ENCODE measurements around the gene CCDC50.

The CCDC50 gene

DNA sequence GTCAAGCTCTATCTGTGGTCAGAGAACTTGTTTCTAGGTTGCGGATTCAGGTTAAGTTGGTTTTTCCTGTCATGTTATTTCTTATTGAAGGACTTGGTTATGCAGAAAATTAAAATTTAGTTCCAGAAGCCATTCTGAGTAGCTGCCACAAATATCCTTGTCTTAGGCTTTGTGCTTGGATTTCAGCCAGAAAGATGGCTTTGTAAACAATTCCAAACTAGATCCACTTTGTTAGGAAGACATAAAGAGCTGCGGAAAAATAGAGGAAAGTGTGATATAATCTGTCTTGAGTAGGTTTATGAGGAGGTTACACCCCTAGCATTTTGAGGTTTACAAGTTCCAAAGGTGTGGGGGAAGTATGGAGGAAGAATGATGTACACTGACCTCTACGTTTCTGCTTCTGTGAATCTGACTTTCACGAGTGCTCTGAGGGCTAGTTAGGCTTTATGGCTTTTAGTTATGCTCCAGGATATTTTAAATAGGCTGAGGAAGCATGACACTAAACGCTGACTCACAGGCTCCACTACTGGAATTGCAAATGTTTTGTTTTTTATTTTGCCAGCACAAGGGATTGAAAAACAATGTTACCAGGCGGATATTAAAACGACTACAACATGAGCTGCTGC, 47.4 kb downstream of the CCDC50 start:
- DNase-seq (ENCODE audit: low read depth in 3 of 3, low spot score in 1 of 3): no peak

DNA sequence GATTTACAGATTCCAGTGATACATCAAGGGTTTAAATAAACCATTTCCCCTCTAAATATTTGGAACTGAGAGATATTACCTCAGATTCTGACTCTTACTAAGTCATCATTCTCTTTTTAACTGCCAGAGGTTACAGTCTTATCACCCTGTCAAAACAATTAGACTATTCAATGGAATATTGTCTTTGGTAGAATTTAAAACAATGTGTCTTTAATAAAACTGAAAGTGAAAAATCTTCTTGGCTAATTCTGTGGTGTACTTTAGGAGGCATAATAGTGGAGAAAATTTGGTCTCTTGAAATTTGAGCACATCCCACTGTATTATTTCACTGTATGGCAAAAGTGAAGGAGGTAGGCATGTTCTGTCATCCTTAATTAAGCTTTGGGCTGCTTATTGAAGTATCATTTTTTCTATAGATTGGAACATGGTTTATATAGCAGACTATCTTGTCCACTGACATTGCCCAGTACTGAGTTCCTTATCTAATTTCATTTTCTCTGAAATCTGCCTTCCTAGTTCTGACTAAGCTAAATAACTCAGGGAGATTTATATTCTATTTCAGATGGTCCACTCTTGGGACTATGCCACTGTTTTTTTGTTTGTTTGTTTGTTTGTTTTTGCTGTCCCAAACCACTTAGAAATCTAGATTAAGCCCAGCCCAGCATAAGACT, 49.1 kb downstream of the CCDC50 start:
- DNase-seq (ENCODE audit: low read depth in 3 of 3, low spot score in 1 of 3): no peak

DNA sequence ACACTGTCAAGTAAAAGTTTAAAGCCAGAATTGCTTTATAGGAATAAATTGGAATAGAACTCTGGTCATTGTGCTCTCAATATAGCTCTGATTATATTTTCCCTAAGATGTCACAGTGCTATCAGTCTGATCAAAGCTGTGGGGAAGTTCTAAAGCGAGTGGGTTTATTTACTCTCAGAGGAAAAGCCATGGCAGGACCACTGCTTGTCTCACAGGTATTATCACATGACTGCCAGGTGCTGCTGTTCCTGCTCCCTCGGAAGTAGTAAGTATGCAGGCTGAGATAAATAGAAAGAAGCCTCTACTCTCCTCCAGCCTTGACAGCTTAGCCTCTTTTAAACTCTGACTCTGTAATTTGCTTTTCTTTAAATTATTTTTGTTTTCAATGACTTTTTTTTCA, 50.3 kb downstream of the CCDC50 start:
- no peak for DNase-seq (ENCODE audit: low read depth in 3 of 3, low spot score in 1 of 3)

DNA sequence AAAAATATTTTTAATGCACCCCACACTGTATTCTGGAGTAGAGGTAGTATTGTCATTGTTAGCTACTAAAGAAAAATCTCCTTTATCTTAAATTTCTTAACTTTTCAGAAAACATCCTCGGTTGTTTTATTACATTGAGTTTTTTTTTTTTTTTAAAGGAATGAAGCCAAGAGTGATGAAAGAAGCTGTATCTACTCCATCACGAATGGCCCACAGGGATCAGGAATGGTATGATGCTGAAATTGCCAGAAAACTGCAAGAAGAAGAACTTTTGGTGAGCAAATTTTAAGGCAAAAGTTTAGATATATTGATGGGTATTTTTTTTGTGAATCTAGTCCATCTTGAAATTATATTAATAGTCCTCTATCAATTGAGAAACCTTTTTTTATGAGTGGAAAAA, 50.8 kb downstream of the CCDC50 start:
- no peak for DNase-seq (ENCODE audit: low read depth in 3 of 3, low spot score in 1 of 3)

DNA sequence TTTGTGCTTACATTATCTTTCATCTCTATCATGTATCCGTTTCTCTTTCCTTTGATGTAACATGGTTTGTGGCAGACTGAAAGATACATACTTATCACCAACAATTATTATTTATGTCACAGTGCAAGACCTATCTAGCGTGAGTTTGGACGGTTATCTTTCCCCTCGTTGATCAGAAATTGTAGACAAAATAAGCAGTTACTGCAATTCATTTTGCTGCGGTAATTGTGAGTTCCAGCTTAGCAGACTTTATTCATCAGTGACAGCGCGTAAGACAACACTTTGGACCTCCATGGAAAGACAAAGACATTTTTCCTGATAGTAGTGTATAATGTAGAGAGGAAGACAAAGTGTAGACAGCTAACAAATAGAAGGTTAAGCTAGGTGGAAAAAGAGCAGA, 52.1 kb downstream of the CCDC50 start:
- DNase-seq (ENCODE audit: low read depth in 3 of 3, low spot score in 1 of 3): no peak

DNA sequence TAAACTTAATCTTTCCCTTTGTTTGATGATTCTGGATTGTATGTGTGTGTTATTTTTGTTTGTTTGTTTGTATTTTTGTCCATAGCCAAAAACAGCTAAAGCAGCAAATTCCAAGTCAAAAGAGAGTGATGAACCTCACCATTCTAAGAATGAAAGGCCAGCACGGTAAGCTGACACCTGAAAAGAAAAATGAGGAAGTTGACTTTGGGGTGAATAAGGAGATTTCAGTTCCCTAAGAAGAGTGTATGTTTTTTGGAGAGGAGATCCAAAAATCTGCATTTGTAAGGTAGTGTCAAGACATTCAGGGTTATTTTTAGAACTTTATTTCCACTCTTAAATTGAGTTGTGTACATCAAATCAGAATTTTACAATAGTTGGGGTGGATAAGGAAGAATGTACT, 53.5 kb downstream of the CCDC50 start:
- no peak for DNase-seq (ENCODE audit: low read depth in 3 of 3, low spot score in 1 of 3)

DNA sequence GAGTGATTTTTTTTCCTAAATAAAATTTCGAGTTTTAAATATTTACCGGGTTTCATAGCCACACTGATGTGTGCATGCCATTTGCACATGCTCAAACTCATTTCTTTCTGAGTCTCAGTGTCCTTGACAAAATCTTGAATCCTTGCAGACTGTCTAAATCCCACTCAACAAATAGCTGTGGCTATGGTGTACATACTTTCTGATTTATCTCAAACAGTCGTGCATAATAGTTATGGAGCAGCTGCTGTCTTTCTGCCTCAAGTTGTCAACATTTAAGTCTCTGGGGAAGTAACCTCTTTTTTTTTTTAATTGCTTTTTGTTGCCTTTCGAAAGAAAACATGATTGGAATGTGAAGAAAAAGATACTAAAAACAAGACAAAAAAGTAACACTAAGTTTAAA, 53.9 kb downstream of the CCDC50 start:
- DNase-seq (ENCODE audit: low read depth in 3 of 3, low spot score in 1 of 3): no peak

DNA sequence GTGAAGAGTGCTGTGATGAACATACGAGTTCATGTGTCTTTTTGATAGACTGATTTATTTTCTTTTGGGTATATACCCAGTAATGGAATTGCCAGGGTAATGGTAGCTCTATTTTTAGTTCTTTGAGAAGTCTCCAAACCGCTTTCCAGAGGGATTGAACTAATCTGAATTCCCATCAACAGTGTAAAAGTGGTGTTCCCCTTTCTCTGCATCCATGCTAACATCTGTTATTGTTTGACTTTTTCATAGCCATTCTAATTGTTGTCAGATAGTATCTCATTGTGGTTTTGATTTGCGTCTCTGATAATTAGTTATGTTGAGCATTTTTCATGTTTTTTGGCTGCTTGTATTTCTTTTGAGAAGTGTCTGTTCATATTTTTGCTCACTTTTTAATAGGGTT, 55.9 kb downstream of the CCDC50 start:
- no peak for DNase-seq (ENCODE audit: low read depth in 3 of 3, low spot score in 1 of 3)

DNA sequence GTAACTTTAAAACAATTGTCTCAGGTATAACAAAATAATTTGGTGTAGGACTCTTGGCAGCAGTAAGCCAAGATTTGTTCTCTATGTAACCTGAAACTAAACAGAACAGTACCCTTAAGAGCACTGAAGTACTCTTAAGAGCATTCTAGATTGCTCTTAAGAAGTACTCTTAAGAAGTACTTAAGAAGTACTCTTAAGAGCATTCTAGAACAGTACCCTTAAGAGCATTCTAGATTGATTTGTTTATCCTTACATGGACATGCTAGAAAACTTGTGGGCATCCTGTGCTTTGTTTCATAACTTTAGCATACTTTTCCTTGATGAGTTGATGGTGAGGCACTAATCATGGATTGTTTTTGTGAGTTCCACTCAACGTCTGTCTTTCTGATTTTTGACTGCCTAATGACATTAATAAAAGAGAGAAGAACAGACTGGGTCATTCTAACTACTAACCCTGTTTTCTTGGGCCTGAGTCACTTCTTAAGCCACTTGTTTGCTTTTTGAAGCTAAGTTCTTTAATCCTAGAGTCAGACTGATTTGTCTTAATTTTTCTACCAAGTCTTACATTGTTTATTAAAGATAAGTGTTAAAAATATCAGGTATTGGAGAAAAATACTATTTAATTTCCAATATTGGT, 58.4 kb downstream of the CCDC50 start:
- DNase-seq (ENCODE audit: low read depth in 3 of 3, low spot score in 1 of 3): no peak

DNA sequence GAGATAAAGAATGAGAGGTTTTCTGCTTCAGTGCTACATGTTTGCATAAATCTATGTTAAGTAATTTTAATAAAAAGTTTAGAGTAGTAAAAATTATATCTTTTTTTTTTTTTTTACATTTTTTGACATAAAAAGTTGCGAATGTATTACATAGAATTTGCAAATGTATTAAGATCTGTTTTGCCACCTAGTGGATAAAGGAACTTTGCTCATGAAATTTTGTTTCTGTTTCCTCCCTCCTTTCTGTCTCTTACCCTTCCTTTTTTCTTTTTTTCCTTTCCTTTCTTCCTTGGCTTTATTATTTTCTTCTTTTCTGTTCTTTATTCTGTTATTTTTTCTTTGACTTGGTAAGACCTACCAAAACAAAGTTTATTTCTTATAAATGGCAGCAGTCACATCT, 59.6 kb downstream of the CCDC50 start:
- no peak for DNase-seq (ENCODE audit: low read depth in 3 of 3, low spot score in 1 of 3)

DNA sequence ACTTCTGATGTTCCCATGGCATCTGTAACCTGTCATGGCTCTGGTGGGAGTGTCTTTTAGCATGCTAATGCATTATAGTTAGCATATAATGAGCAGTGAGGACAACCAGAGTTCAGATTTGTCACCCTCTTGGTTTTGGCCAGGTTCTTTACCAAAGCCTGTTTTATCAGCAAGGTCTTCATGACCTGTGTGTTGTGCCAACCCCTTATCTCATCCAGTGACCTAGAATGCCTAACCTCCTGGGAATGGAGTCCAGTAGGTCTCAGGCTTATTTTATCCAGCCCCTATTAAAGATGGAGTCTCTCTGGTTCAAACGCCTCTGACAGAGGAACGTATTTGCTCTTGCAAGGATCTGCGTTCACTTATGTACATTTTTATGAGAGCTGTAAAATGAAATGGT, 61.4 kb downstream of the CCDC50 start:
- DNase-seq (ENCODE audit: low read depth in 3 of 3, low spot score in 1 of 3): no peak

DNA sequence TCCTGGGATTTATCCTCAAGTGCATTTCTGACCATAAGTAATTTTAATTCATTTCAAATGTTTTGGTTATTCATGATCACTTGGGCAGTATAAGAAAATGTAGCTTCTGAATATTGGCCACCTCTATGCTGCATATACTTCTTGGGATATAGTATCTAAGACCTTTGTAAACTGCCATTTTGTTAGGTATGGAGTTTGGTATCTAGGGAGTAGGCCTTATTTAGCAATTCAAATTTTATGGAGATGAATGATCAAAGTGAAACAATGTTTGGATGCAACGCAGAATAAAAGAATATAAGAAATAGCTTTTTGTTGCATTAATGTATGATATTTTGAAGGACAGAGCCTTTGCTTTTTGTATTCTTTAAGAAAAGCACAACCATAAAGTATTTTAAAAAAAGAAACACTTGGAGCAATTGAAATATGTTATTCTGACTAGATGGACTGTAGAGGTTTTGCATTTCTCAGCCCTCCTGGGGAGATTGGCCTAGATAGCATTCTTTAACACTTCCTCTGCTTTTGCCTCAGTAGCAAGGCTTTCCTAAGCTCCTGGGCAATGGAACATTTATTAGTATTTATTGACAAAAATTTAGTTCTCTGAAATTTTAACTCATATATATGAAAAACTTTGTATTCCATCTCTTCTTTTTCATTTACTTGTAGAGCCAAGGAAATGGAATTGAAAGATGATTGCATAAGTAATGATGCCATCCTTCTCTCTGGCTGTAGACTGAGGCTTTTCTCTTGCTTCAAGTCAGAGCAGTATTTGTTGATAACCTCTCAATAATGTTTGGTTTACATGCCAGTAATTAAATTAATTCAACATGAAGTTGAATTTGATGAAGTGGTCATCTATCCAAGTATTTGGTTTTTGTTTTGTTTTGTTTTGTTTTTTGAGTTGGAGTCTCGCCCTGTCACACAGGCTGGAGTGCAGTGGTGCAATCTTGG, 62.9 kb downstream of the CCDC50 start:
- no peak for DNase-seq (ENCODE audit: low read depth in 3 of 3, low spot score in 1 of 3)

DNA sequence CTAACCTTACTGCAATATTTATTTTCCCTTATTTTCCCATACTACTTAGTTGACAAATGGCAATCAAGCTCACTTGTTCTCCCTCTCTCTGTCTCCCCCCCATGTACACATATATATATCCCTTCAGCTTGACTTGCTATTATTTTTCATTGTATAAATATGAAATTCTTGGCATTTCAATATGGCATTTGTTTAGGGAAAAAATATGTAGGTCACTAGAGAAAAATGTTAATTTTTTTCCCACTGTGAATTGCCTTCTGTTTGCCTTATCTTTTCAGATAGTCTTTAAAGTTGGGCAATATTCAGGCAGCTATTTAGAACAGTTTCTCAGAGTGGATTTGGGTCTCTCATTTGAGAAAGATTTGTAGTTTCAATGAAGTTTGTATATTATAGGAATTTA, 64.0 kb downstream of the CCDC50 start:
- no peak for DNase-seq (ENCODE audit: low read depth in 3 of 3, low spot score in 1 of 3)

DNA sequence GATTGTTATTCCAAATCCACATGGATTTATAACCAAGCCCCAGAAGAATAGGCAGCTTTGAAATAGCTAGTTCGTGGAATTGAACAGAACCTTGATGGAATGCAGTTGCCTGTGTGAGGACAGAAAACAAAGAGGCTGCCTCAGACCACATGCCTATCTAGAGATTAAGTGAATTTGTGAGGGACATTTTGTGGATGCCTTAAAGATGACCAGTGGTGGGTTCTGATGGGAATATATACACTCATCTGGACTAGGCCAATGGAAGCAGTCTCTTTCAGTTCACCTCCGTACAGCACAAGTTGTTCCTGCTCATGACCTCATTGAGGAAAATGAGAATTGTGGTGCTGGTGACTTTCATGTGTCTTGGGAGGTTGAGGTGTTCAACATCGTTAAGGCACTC, 68.6 kb downstream of the CCDC50 start:
- DNase-seq (ENCODE audit: low read depth in 3 of 3, low spot score in 1 of 3): no peak

DNA sequence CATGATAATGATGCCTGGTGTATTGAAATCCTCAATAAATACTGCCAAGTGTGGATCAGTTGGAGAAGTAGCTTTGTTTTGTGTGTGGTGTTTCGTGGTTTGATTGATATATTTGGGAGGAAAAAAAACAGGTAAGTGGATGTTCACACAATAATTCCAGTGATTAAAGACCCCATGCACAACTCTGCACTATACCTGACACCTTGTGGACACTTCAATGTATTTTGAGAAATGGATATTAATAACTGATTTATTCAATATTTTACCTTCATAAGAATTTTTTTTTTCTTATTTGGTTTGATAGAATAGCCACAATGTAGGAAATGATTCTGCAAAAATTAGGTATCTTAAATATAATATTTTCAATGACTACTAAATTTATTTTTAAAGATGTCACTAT, 69.4 kb downstream of the CCDC50 start:
- DNase-seq (ENCODE audit: low read depth in 3 of 3, low spot score in 1 of 3): no peak

DNA sequence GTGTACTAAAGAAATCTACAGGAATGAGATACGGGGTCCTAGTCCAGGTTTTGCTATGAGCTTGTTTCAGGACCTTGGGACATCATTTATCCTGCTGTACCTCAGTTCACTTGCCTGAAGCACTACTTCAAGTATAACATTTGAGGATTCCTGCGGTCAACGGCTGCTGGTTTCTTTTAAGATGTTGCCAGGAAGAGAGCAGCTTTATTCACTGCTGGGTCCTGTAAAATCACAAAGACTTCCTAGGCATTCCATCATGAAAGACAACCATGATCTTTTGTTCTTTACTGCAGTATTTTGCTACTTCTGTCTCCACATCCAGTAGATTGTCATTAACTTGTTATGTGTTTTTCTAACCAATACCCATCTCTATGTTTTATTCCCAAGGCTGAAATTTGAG, 70.7 kb downstream of the CCDC50 start:
- DNase-seq (ENCODE audit: low read depth in 3 of 3, low spot score in 1 of 3): no peak

DNA sequence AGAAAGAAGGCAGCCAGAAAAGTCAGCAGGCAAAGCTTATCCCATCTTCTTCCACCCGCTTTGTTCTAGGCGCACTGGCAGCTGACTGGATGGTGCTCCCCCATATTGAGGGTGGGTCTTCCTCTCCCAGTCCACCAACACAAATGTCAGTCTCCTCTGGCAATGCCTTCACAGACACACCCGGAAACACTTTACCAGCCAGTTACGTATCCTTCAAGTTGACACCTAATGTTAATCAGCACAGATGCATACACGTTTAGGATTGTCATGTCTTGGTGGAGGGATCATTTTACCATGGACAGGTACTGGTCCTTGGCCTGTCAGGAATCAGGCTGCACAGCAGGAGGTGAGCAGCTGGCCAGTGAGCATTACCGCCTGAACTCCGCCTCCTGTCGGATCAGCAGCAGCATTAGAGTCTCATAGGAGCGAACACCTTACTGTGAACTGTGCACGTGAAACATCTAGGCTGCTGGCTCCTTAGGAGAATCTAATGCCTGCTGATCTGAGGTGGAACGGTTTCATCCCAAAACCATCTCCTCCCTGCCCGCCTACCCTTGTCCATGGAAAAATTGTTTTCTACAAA, 72.7 kb downstream of the CCDC50 start:
- DNase-seq (ENCODE audit: low read depth in 3 of 3, low spot score in 1 of 3): no peak

DNA sequence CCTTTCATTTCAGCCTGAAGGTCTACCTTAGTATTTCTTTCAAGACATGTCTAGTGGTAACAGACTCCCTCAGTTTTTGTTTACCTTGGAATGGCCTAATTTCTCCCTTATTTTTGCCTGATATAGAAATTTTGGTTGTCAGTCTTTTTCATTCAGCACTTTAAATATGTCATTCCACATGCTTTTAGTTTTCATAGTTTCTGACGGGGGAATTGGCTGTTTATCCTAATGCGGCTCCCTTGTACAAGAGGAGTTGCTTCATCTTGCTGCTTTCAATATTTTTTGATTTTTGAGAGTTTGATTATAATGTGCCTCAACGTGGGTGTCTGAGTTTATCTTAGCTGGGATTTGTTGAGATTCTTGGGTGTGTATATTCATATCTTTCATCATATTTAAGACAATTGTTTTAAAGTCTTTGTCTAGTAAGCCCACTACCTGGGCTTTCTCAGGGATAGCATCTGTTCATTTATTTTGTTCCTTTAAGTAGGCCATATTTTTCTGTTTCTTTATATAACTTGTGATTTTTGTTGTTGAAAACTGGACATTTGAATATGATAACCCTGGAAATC, 80.7 kb downstream of the CCDC50 start:
- DNase-seq (ENCODE audit: low read depth in 3 of 3, low spot score in 1 of 3): no peak

DNA sequence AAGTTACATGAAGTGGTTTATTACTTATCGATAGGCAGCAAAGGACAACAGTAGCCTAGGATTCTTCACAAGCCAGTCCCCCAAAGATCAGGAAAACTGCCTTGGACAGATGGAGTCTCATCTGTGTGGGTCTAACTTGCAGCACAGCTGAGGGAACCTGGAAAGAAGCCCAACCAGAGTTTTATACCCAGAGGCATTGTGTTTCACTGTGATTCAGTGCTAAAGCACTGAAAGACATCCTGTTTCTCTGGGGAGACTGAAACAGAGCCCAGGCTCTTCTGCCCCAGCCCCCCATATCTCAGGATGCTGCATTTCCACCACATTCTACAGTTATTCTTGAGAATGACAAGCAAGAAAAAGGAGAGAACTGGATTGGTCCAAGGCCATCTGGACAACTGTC, 83.6 kb downstream of the CCDC50 start:
- no peak for DNase-seq (ENCODE audit: low read depth in 3 of 3, low spot score in 1 of 3)

DNA sequence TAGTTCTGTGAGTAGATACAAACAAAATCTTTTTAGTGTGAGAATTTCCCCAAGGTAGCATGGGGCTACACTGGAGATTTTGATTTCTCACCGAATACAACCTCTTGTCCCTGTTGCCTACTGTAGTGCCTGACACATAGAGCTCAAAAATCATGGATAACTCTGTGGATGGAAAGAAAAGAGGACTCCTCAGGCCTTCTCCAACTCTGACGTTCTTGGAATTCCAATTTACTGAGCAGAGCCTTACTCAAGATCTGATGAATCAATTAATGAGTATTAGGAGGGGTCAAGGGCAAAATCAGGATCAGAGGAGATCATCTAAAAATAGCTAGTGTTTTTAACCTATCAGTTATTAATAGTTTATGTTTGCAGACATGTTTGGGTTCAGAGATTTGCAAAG, 85.1 kb downstream of the CCDC50 start:
- DNase-seq (ENCODE audit: low read depth in 3 of 3, low spot score in 1 of 3): no peak

DNA sequence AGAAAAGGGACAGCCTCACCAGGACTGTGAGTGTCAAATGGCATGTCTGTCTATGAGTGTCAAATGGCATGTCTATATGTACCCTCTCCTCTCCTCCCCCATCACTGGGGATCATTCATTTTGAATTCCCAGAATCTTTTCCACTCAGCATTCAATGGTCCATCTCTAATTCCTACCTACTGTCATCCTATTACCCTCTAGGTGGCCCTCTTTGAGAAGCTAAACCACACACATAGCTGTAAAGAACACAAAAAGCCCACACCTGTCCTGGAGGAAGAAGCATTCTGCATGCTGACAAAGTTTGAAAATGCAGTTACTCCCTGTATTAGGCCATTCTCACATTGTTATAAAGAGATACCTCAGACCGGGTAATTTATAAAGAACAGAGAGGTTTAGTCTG, 85.5 kb downstream of the CCDC50 start:
- no peak for DNase-seq (ENCODE audit: low read depth in 3 of 3, low spot score in 1 of 3)
